Stimulated activated CD8-positive, alpha-beta memory T cell treated with anti-CD3 and anti-CD28 coated beads, Interleukin-15, amount 100 ng/mL, for 24 hours (primary cell): ENCODE results near the gene DDX27.

ENCODE experiments used
- DNase-seq: peaks from one replicate; pipeline ENCODE4 v3.0.0-alpha.2; 2020; ENCODE audit warnings: low read depth

DDX27 gene

GRCh38 chr20:49248879-49249665 lies 29.9 kb downstream of the DDX27 start:
- no peak for DNase-seq

- no peak for DNase-seq
These were observed 33.5 kb downstream of the DDX27 start for GRCh38 chr20:49252556-49253350.

GRCh38 chr20:49256261-49256660 lies 37.0 kb downstream of the DDX27 start:
- no peak for DNase-seq

GRCh38 chr20:49259284-49259683 lies 40.1 kb downstream of the DDX27 start:
- no peak for DNase-seq

- DNase-seq: no peak
These were observed 40.6 kb downstream of the DDX27 start for GRCh38 chr20:49259799-49260198.

GRCh38 chr20:49260218-49260617 lies 41.0 kb downstream of the DDX27 start:
- no peak for DNase-seq

GRCh38 chr20:49261173-49261572 lies 42.0 kb downstream of the DDX27 start:
- DNase-seq: no peak

GRCh38 chr20:49262444-49262843 lies 43.2 kb downstream of the DDX27 start:
- no peak for DNase-seq

- DNase-seq: no peak
These were observed 48.1 kb downstream of the DDX27 start for GRCh38 chr20:49267327-49267726.

GRCh38 chr20:49268600-49269365 lies 49.6 kb downstream of the DDX27 start:
- DNase-seq: no peak

GRCh38 chr20:49270177-49270576 lies 51.0 kb downstream of the DDX27 start:
- DNase-seq: no peak

- no peak for DNase-seq
These were observed 51.5 kb downstream of the DDX27 start for GRCh38 chr20:49270736-49271135.

GRCh38 chr20:49272654-49273053 lies 53.4 kb downstream of the DDX27 start:
- no peak for DNase-seq

GRCh38 chr20:49273696-49274277 lies 54.6 kb downstream of the DDX27 start:
- DNase-seq: no peak

GRCh38 chr20:49275216-49275615 lies 56.0 kb downstream of the DDX27 start:
- DNase-seq: no peak

- DNase-seq: no peak
These were observed 56.4 kb downstream of the DDX27 start for GRCh38 chr20:49275636-49276035.

- DNase-seq: no peak
These were observed 57.1 kb downstream of the DDX27 start for GRCh38 chr20:49276161-49276960.

- DNase-seq: no peak
These were observed 58.0 kb downstream of the DDX27 start for GRCh38 chr20:49276961-49277785.

- no peak for DNase-seq
These were observed 58.5 kb downstream of the DDX27 start for GRCh38 chr20:49277786-49278035.

GRCh38 chr20:49278036-49278817 lies 59.0 kb downstream of the DDX27 start, which contains the start of gene ZNFX1:
ZNFX1 (minus strand) TSS chr20:49278057; CDS start chr20:49275839, 2,218 bp downstream.
- peak; percentile 91 for DNase-seq
